BE2C (cell line): ENCODE results near the gene TMEM51.
A peak's percentile ranks its signal among the peaks of the same experiment; 100 is the strongest.

ENCODE experiments used
- DNase-seq: peaks from one replicate; pipeline ENCODE4 v3.0.0-alpha.2; 2020
- H3K27me3 ChIP-seq: fragments of 250-450 bp; sonication (Bioruptor Pico); 2 replicates; pipeline ENCODE4 v1.5.1; 2020; ENCODE audit warnings: mild to moderate bottlenecking
- H3K36me3 ChIP-seq: fragments of 250-450 bp; sonication (Bioruptor Pico); 2 replicates; pipeline ENCODE4 v1.5.1; 2020; ENCODE audit warnings: mild to moderate bottlenecking
- H3K4me1 ChIP-seq: fragments of 250-450 bp; sonication (Bioruptor Pico); 2 replicates; pipeline ENCODE4 v1.5.1; 2020
- H3K4me3 ChIP-seq: 2 replicates; pipeline ENCODE4 v1.5.1; 2011; ENCODE audit warnings: low read depth, low read length
- H3K9me3 ChIP-seq: fragments of 250-450 bp; sonication (Bioruptor Pico); 2 replicates; pipeline ENCODE4 v1.5.1; 2020
- CTCF ChIP-seq: IDR thresholded peaks from 2 replicates; pipeline ENCODE4 v1.5.1; 2012; ENCODE audit warnings: mild to moderate bottlenecking, low read depth, low read length

TMEM51 gene

GRCh38 chr1:15153842-15154479 is 414 bp downstream of the TMEM51 start:
- DNase-seq = peak; percentile 67
- Histone ChIP-seq H3K4me1 (peaks cover 19% of the 10 kb centered on the region), H3K9me3 (no peaks in the 10 kb centered on the region), H3K27me3 (no peaks in the 10 kb centered on the region), H3K4me3 (peak overlapping the region; percentile 78), H3K36me3 (peaks cover 5% of the 10 kb centered on the region; the same call in 1 of the 2 replicates)
- TF ChIP-seq CTCF = peak; percentile 51

- peaks cover 5% of the 10 kb centered on the region; the same call in 1 of the 2 replicates for H3K36me3 ChIP-seq
- TF ChIP-seq CTCF = no peak
- H3K27me3 ChIP-seq = no peaks in the 10 kb centered on the region
- H3K4me3 ChIP-seq = peak overlapping the region; percentile 78
- H3K9me3 ChIP-seq = no peaks in the 10 kb centered on the region
- peak; percentile 40 for DNase-seq
- peaks cover 19% of the 10 kb centered on the region for H3K4me1 ChIP-seq
These were observed 1.0 kb downstream of the TMEM51 start for GRCh38 chr1:15154480-15155036.

- H3K4me3 ChIP-seq = peak overlapping the region; percentile 16; the same call in 1 of the 2 replicates
- no peaks in the 10 kb centered on the region for H3K27me3 ChIP-seq
- TF ChIP-seq CTCF = no peak
- peaks cover 19% of the 10 kb centered on the region for H3K4me1 ChIP-seq
- H3K36me3 ChIP-seq = peaks cover 5% of the 10 kb centered on the region; the same call in 1 of the 2 replicates
- DNase-seq = no peak
- no peaks in the 10 kb centered on the region for H3K9me3 ChIP-seq
These were observed 1.6 kb downstream of the TMEM51 start for GRCh38 chr1:15155191-15155590.

- DNase-seq = peak; percentile 58
- H3K27me3 ChIP-seq = no peaks in the 10 kb centered on the region
- H3K36me3 ChIP-seq = peaks cover 5% of the 10 kb centered on the region; the same call in 1 of the 2 replicates
- H3K4me1 ChIP-seq = peaks cover 12% of the 10 kb centered on the region
- no peak for TF ChIP-seq CTCF
- H3K4me3 ChIP-seq = no peak overlapping the region
- H3K9me3 ChIP-seq = no peaks in the 10 kb centered on the region
These were observed 2.6 kb downstream of the TMEM51 start for GRCh38 chr1:15155888-15156741.

GRCh38 chr1:15156807-15157380 is 3.3 kb downstream of the TMEM51 start:
- DNase-seq = no peak
- H3K4me3 ChIP-seq = no peak overlapping the region
- H3K4me1 ChIP-seq = peaks cover 11% of the 10 kb centered on the region
- no peaks in the 10 kb centered on the region for H3K9me3 ChIP-seq
- H3K36me3 ChIP-seq = peaks cover 5% of the 10 kb centered on the region; the same call in 1 of the 2 replicates
- H3K27me3 ChIP-seq = no peaks in the 10 kb centered on the region
- no peak for TF ChIP-seq CTCF
